IPS-18c (cell line): ENCODE results near the gene PPM1K.

ENCODE experiments used
- H3K4me3 ChIP-seq: 2 replicates; pipeline ENCODE4 v1.7.0; 2013; ENCODE audit warnings: low read depth, mild to moderate bottlenecking, low read length, moderate library complexity; ENCODE audit not compliant: insufficient read depth
- H3K9me3 ChIP-seq: one replicate; pipeline ENCODE4 v1.6.1; 2013; ENCODE audit warnings: mild to moderate bottlenecking, low read length, moderate library complexity; ENCODE audit not compliant: control insufficient read depth, insufficient read depth

PPM1K gene

DNA sequence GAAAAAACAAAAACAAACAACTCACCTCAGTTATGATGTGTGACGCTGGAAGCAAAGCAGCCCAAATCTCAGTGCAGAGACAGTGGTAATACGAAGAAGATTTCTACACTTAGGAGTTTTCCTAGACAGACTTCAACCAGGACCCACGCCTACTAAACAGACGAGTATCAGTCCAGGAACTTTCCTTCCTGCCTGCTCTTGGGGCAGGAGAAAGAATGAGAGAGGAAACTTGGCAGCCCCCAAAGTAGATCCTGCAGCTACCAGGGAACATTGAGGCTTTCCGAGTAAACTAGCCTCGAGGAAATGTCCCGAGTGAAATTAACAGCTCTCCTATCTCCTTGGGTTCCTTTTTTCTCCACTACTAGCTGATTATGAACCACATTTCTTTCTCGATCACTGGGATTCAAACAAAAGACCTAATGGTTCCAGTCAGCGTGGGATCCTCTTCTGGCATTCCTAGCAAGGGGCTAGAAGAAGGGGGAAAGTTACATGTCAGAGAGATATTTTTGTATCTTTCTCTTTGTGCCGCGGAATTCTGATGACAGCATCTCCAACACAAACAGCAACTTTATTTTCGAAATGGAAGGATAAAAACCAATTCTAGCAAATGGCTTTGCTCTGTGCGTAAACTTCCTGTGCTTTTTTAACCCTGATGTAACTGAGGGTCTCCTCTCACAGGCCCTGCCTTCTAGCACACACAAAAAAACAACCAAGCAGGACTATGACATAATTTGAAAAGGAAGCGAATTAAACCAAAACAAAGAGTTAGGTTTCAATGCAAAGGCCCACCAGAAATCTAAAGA, 53.2 kb downstream of the PPM1K start:
- no peak overlapping the region for H3K4me3 ChIP-seq
- H3K9me3 ChIP-seq: no peaks in the 10 kb centered on the region

DNA sequence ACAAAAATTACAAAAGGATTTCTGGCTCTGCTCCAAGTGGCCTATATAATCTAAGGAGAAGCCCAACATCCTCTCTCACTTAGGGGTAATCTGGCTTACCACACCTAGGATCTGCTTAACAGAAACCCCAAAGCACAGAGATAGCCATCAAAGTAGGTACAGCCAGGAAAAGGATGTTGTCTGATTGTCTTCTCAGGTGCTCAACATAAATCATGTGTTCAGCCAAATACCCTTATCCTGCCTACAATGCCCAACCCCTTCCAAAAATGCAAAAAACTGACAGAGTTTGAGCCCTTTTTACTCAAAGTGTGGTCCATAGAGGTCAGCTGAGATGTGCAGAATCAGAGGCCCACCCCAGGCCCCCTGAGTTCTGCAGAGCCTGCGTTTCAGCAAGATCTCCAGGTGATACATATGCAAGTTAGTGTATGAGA, 53.9 kb downstream of the PPM1K start:
- Histone ChIP-seq H3K4me3 (no peak overlapping the region), H3K9me3 (no peaks in the 10 kb centered on the region)

DNA sequence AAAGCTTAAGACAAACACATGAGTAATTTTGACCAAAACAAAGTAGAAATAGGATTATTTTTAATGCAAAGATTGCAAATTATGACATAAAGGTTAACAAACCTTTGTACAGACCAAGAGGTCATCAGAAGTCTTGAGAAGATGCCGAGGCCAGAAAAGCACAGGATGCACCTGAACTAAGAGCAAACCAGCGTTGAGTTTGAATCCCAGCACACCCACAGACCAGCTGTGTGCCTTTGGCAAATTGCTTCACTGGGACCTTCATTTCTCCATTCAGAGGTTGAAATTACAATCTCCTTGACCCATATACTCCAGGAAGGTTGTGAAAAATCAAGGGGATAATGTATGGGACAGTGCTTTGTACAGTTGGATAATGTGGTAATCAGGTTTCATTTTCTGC, 56.6 kb downstream of the PPM1K start:
- no peak overlapping the region for H3K4me3 ChIP-seq
- no peaks in the 10 kb centered on the region for H3K9me3 ChIP-seq

DNA sequence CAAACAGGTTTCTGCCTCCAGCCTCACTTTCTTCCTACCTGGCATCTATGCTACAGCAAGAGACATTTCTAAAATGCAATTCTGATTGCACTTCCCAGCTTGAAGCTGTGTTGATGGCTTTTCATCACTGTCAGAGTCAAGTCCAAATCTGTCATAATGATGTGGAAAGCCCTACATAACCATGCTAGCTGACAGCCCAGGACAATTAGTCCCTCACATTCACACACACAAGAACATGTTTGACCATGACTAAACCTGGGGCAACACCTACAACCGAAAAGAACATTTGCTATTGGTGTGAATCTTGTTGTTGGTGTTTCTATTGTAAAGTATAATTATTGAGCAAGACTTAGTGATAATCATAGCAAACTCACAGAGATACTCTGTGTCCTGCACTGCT, 58.2 kb downstream of the PPM1K start:
- no peak overlapping the region for H3K4me3 ChIP-seq
- H3K9me3 ChIP-seq: peaks cover 2% of the 10 kb centered on the region

DNA sequence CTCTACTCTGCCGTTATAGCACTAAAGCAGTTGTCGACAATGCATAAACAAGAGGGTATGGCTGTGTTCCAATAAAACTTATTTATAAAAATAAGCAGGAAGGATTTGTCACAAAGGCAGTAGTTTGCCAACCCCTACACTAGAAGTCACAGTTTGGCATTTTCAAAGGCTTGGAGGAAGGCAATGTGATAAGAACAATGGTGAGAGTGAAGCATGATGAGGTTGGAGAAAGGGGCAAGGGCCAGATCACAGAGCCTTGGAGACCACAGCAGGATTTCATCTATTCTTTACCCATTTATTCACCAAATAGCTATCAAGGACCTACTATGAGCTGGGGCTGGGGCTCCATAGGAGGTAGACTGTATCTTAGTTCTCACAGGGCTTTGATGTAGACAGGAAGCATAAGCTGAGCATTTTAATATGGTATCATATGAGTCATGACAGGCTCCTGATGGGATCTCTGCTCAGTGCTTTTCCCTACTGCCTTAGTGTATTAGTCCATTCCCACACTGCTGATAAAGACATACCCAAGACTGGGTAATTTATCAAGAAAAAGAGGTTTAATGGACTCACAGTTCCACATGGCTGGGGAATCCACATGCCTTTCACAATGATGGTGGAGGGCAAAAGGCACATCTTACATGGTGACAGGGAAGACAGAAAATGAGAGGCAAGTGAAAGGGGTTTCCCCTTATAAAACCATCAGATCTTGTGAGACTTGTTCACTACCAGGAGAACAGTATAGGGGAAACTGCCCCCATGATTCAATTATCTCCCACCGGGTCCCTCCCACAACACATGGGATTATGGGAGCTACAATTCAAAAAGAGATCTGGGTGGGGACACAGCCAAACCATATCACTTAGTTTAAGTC, 58.9 kb downstream of the PPM1K start:
- no peak overlapping the region for H3K4me3 ChIP-seq
- peaks cover 2% of the 10 kb centered on the region for H3K9me3 ChIP-seq

DNA sequence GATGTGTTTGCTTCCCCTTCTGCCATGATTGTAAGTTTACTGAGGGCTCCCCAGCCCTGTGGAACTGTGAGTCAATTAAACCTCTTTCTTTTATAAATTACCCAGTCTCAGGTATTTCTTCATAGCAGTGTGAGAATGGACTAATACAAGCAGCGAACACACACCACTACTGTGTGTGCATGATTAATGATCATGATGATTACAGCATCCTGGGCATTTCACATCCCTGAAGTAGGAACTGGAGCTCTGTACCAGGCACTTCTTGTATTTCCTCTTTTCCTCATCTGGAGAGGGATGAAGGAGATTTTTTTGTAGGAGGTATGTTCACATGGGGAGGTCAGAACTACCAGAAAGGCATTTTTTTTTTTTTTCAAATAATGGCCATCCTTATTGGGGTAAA, 60.8 kb downstream of the PPM1K start:
- H3K4me3 ChIP-seq: no peak overlapping the region
- H3K9me3 ChIP-seq: peaks cover 2% of the 10 kb centered on the region

DNA sequence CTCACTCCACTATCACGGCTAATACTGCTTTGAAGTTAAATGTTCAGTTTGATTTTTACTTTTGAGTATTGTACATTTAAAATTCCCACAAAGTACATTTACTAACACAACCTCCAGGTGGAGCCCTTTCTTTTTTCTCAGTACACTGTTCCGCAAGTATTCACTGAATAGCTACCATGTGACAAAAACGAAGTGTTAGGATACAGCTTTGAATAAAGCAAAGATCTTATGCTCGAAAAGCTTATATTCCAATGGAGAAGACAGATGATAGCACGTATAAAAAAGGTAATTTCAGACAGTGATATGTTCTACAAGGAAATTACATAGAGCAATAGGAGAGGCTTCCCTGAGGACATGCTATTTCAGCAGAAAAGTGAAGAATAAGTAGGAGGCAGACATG, 65.3 kb downstream of the PPM1K start:
- Histone ChIP-seq H3K4me3 (no peak overlapping the region), H3K9me3 (peaks cover 2% of the 10 kb centered on the region)

DNA sequence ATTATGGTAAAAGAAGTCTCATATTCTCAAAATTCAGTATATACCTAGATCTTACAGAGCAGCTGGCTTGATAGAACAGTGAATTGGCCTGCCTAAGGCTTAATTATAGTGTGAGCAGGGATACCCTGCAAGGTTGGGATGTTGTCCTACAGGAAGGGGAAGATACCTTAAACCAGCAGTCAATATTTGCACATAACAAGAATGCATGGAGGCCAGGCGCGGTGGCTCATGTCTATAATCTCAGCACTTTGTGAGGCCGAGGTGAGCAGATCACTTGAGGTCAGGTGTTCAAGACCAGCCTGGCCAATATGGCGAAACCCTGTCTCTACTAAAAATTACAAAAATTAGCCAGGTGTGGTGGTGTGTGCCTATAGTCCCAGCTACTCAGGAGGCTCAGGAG, 67.2 kb downstream of the PPM1K start:
- Histone ChIP-seq H3K9me3 (no peaks in the 10 kb centered on the region), H3K4me3 (no peak overlapping the region)

DNA sequence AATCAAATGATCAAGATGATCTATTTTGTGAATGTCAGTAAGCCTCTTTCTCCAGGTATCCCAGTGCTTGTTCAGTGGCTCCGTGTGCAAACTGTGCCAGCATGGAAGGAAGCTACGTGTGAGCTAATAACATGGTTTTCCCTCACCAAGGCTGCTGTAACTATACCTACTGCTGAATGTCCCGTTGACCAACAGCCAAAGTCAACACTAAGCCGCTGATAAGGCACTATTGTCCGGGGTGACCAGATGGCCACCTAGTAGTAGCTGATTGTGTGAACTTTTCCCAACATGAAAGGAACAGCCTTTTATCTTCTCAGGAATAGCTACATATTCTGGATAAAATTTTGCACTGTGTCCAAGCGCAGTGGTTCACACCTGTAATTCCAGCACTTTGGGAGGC, 68.0 kb downstream of the PPM1K start:
- H3K4me3 ChIP-seq: no peak overlapping the region
- no peaks in the 10 kb centered on the region for H3K9me3 ChIP-seq

DNA sequence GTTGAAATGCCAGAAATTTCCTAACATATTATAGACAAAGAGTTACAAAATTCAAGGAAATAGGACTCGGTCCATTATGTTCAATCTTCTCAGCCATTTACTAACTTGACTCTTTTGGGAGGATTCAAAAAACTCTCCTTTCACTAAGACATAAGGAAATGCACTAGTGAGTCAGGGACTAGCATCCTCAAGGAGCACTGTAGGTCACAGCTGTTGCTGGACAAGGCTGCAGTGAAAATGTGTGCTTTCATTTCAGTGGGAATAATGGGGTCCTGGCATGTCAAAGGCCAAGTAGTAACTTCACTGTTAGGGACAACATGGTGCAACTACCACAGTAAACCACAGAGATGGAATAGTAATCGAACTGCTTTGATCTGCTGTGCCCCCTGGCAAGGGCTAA, 69.0 kb downstream of the PPM1K start:
- no peaks in the 10 kb centered on the region for H3K9me3 ChIP-seq
- no peak overlapping the region for H3K4me3 ChIP-seq

DNA sequence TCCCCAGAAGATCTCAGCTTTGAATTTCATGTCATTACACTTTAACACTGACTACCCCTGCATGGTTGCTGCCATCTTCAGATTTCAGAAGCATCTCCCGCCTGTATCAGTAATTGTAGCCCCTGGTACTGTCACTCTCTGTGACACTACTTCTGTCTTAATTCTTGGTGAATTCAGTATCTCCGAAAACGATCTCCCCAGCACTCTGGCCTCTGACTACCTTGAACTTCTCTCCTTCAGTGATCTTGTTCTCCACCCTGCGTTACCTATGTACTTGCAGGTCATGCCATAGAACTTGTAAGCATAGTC, 72.2 kb downstream of the PPM1K start:
- no peaks in the 10 kb centered on the region for H3K9me3 ChIP-seq
- H3K4me3 ChIP-seq: no peak overlapping the region

DNA sequence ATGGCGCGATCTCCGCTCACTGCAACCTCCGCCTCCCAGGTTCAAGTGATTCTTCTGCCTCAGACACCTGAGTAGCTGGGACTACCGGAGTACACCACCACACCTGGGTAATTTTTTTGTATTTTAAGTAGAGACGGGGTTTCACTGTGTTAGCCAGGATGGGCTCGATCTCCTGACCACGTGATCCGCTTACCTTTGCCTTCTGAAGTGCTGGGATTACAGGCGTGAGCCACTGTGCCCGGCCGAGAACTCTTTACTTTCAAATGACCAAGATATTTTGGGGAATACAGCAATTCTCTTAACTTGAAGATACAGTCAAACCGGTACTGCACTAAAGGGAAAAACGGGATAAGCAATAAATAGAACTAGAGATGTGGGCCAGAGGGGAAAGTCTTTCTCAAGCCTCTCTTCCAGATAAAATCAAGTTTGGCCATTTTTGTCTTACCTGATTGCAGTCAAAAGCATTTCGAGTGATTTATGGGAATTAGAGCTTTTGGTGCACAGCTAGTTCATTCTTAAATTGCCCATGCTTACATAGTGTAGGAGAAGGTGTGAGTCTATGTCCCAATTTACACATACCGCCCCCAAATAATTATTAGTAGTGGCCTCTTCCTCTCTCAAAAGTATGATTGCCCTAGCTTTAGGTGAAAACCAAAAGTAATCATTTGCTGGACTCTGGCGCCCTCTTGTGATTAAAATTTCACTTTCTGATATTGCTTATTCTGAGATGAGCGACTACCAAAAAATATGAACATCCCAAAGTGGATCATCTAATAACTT, 72.7 kb downstream of the PPM1K start:
- H3K9me3 ChIP-seq: no peaks in the 10 kb centered on the region
- H3K4me3 ChIP-seq: no peak overlapping the region

DNA sequence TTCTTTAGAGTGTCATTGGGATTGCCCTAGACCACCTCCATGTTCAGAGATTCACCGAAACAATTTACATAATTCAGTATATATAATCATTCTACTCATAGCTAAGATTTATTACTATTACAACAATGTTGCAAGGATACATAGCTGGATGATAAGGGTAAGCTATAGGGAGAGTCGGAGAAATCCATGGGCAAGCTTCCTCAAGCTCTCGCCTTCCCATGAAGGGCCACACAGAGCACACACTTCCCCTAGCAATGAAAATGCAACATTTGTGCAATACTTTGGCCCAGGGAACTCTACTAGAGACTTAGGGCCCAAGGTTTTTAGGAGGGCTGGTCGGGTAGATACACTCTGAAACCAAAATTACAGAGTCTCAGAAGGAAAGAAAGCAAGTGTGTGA, 76.2 kb downstream of the PPM1K start:
- Histone ChIP-seq H3K4me3 (no peak overlapping the region), H3K9me3 (no peaks in the 10 kb centered on the region)
